ENCODE results near the gene CYP26B1. TPM values are rescaled to one million over a fixed set of nuclear protein-coding genes. Genes with fewer than 3 reads are reported as not detected.

The CYP26B1 gene
- total RNA-seq, 2 donors from 2014 or later = 0.91 to 68.2 TPM

GRCh38 chr2:72135921-72136320, 11.7 kb downstream of the CYP26B1 start:
- TF ChIP-seq CTCF (IDR thresholded peaks at IDR 0.05) (no peak), POLR2AphosphoS5 (IDR thresholded peaks at IDR 0.05) (no peak), POLR2A (IDR thresholded peaks at IDR 0.05) (no peak)
- H3K4me1 ChIP-seq (replicated peaks) = no peaks in the 10 kb centered on the region
- H3K9me3 ChIP-seq = no peaks in the 10 kb centered on the region
- DNase-seq (ENCODE audit: low spot score) = no peak
- intact Hi-C loops (cut with DNase I) = loop anchor here (10.0 kb wide), 1 partner anchor 609 kb away; no protein-coding TSS in a partner anchor
- H3K36me3 ChIP-seq = no peaks in the 10 kb centered on the region
- H3K4me3 ChIP-seq = no peak overlapping the region
- 91% methylated on average over 8 of the region's 8 CpGs for WGBS
- no peak overlapping the region for H3K27ac ChIP-seq
- H3K27me3 ChIP-seq (replicated peaks; ENCODE audit: insufficient read depth) = no peaks in the 10 kb centered on the region

- TF ChIP-seq POLR2A (IDR thresholded peaks at IDR 0.05) = no peak
- H3K9me3 ChIP-seq = no peaks in the 10 kb centered on the region
- H3K4me3 ChIP-seq = no peak overlapping the region
- DNase-seq (ENCODE audit: low spot score) = no peak
- H3K36me3 ChIP-seq = no peaks in the 10 kb centered on the region
- H3K27me3 ChIP-seq (replicated peaks; ENCODE audit: insufficient read depth) = no peaks in the 10 kb centered on the region
- 94% methylated on average over 19 of the region's 19 CpGs for WGBS
- no peaks in the 10 kb centered on the region for H3K4me1 ChIP-seq (replicated peaks)
- no peak overlapping the region for H3K27ac ChIP-seq
- intact Hi-C loops (cut with DNase I) = loop anchor here (10.0 kb wide), 1 partner anchor 610 kb away; no protein-coding TSS in a partner anchor
Observed at GRCh38 chr2:72134997-72135800, 12.5 kb downstream of the CYP26B1 start.

GRCh38 chr2:72134408-72134996, 13.2 kb downstream of the CYP26B1 start:
- H3K9me3 ChIP-seq = no peaks in the 10 kb centered on the region
- no peak overlapping the region for H3K4me3 ChIP-seq
- H3K27ac ChIP-seq = no peak overlapping the region
- no peak for DNase-seq (ENCODE audit: low spot score)
- H3K36me3 ChIP-seq = no peaks in the 10 kb centered on the region
- TF ChIP-seq POLR2AphosphoS5 (IDR thresholded peaks at IDR 0.05) (no peak), POLR2A (IDR thresholded peaks at IDR 0.05) (no peak), CTCF (IDR thresholded peaks at IDR 0.05) (no peak)
- H3K27me3 ChIP-seq (replicated peaks; ENCODE audit: insufficient read depth) = no peaks in the 10 kb centered on the region
- intact Hi-C loops (cut with DNase I) = loop anchor here (10.0 kb wide), 1 partner anchor 610 kb away; no protein-coding TSS in a partner anchor
- no peaks in the 10 kb centered on the region for H3K4me1 ChIP-seq (replicated peaks)
- 89% methylated on average over 10 of the region's 10 CpGs for WGBS

- H3K4me3 ChIP-seq = no peak overlapping the region
- no peak for TF ChIP-seq POLR2AphosphoS5 (IDR thresholded peaks at IDR 0.05)
- TF ChIP-seq POLR2A (IDR thresholded peaks at IDR 0.05) = no peak
- no peak for TF ChIP-seq CTCF (IDR thresholded peaks at IDR 0.05)
- no peaks in the 10 kb centered on the region for H3K36me3 ChIP-seq
- no peak for DNase-seq (ENCODE audit: low spot score)
- no peak overlapping the region for H3K27ac ChIP-seq
- H3K9me3 ChIP-seq = no peaks in the 10 kb centered on the region
- intact Hi-C loops (cut with DNase I) = loop anchor here (10.0 kb wide), 1 partner anchor 611 kb away; no protein-coding TSS in a partner anchor
- no peaks in the 10 kb centered on the region for H3K4me1 ChIP-seq (replicated peaks)
- WGBS = 85% methylated on average over 11 of the region's 11 CpGs
- H3K27me3 ChIP-seq (replicated peaks; ENCODE audit: insufficient read depth) = no peaks in the 10 kb centered on the region
Observed at GRCh38 chr2:72133721-72134407, 13.8 kb downstream of the CYP26B1 start.

Measured in prostate gland (tissue), 2 donors.